Astrocyte of the cerebellum (primary cell): ENCODE measurements around the gene OR6K2.
"Not testable (repeated sequence)": the region's sequence is repeated elsewhere in the genome, so short reads cannot be mapped to it uniquely, and the experiment has no call there.

ENCODE experiments used
- DNase-seq: peaks from one replicate; pipeline ENCODE4 v3.0.0-alpha.2; 2011; ENCODE audit warnings: low read depth
- H3K4me3 ChIP-seq: 2 replicates; pipeline ENCODE4 v1.5.1; 2011; ENCODE audit warnings: mild to moderate bottlenecking, low read depth, low read length, moderate library complexity
- CTCF ChIP-seq: IDR thresholded peaks from 2 replicates; pipeline ENCODE4 v1.5.1; 2012; ENCODE audit warnings: low read length, low read depth, moderate library complexity, mild to moderate bottlenecking; ENCODE audit errors: missing control alignments
- in situ Hi-C: cut with HindIII; loops from 2 replicates; pipeline ENCODE4 v1.10.0; 2017; ENCODE audit warnings: low sequenced_read_pairs

OR6K2 gene

GRCh38 chr1:158706096-158706495, 5.6 kb upstream of the OR6K2 start:
- TF ChIP-seq CTCF: no peak
- in situ Hi-C loops: no loop called here
- no peak overlapping the region for H3K4me3 ChIP-seq
- no peak for DNase-seq

GRCh38 chr1:158694596-158694995, 5.9 kb downstream of the OR6K2 start:
- TF ChIP-seq CTCF: no peak
- in situ Hi-C loops: no loop called here
- H3K4me3 ChIP-seq: no peak overlapping the region
- DNase-seq: no peak

- DNase-seq: no peak
- in situ Hi-C loops: no loop called here
- no peak overlapping the region for H3K4me3 ChIP-seq
- TF ChIP-seq CTCF: no peak
Measured at GRCh38 chr1:158692356-158692755, 8.1 kb downstream of the OR6K2 start.

GRCh38 chr1:158691907-158692306, 8.5 kb downstream of the OR6K2 start:
- H3K4me3 ChIP-seq: no peak overlapping the region
- TF ChIP-seq CTCF: no peak
- in situ Hi-C loops: no loop called here
- no peak for DNase-seq

- in situ Hi-C loops, DNase-seq, H3K4me3 ChIP-seq: not testable (repeated sequence)
Measured at GRCh38 chr1:158691149-158691548, 9.3 kb downstream of the OR6K2 start.

- H3K4me3 ChIP-seq: no peak overlapping the region
- in situ Hi-C loops: no loop called here
- no peak for TF ChIP-seq CTCF
- DNase-seq: no peak
Measured at GRCh38 chr1:158689875-158690274, 10.6 kb downstream of the OR6K2 start.

GRCh38 chr1:158689110-158689509, 11.3 kb downstream of the OR6K2 start:
- no peak for DNase-seq
- in situ Hi-C loops: no loop called here
- TF ChIP-seq CTCF: no peak
- no peak overlapping the region for H3K4me3 ChIP-seq

- in situ Hi-C loops, DNase-seq, H3K4me3 ChIP-seq: not testable (repeated sequence)
Measured at GRCh38 chr1:158688343-158688742, 12.1 kb downstream of the OR6K2 start.
